SK-N-SH (cell line): Measurements from ENCODE around the gene SQOR. TPM values are rescaled to one million over a fixed set of nuclear protein-coding genes. Genes with fewer than 3 reads are reported as not detected.

ENCODE experiments used
- CTCF ChIA-PET: fragments of 300-600, 350-600 bp; formaldehyde crosslinking; extraction: SDS; loops from one replicate; lab custom pipeline; 2021; lab: Yijun Ruan, JAX
- POLR2A ChIA-PET: fragments of 350-600 bp; sonication (Branson Sonifier 250); formaldehyde crosslinking; extraction: SDS; loops from one replicate; lab custom pipeline; 2020; ENCODE audit warnings: antibody characterized with exemption, inconsistent platforms; lab: Yijun Ruan, JAX
- DNase-seq: peaks from one replicate; pipeline ENCODE4 v3.0.0; 2012
- H2AFZ ChIP-seq: fragments of 200-600 bp; sonication (generic); 2 replicates; pipeline ENCODE4 v1.8.1; 2016; ENCODE audit warnings: antibody characterized with exemption, mild to moderate bottlenecking, low read depth
- H3F3A ChIP-seq: fragments of 200-600 bp; sonication (generic); replicated peaks from 2 replicates; pipeline ENCODE3; 2016; ENCODE audit warnings: antibody characterized with exemption, mild to moderate bottlenecking; ENCODE audit not compliant: insufficient read depth
- H3K27ac ChIP-seq, 2 experiments: fragments of 200-500 bp in 1 of 2; fragments of 200-600 bp in 1 of 2; sonication (Bioruptor generic) in 1 of 2; sonication (generic), shearing (Covaris generic) in 1 of 2; 2 replicates each; pipeline versions ENCODE4 v1.5.1 to v1.6.1; 2014 to 2016; ENCODE audit warnings: low read depth in 2 of 2, inconsistent platforms in 1 of 2, low read length in 1 of 2, mild to moderate bottlenecking in 1 of 2, mixed read lengths in 1 of 2
- H3K27me3 ChIP-seq: fragments of 200-600 bp; sonication (generic), shearing (Covaris generic); 2 replicates; pipeline ENCODE4 v1.6.1; 2016; ENCODE audit warnings: mixed run types; ENCODE audit not compliant: insufficient read depth
- H3K36me3 ChIP-seq, 2 experiments: fragments of 200-500 bp in 1 of 2; fragments of 200-600 bp in 1 of 2; sonication (Bioruptor generic) in 1 of 2; sonication (generic) in 1 of 2; replicated peaks in 1 of 2; 2 replicates each; pipeline versions ENCODE3 to v1.5.1; 2014 to 2016; ENCODE audit warnings: low read length in 1 of 2, mild to moderate bottlenecking in 1 of 2; ENCODE audit not compliant: insufficient read depth in 2 of 2, control insufficient read depth in 1 of 2
- H3K4me1 ChIP-seq, 2 experiments: fragments of 200-500 bp in 1 of 2; fragments of 200-600 bp in 1 of 2; sonication (Bioruptor generic) in 1 of 2; sonication (generic), shearing (Covaris generic) in 1 of 2; 2 replicates each; pipeline versions ENCODE4 v1.5.1 to v1.6.1; 2014 to 2016; ENCODE audit warnings: low read depth in 1 of 2, low read length in 1 of 2, mixed run types in 1 of 2; ENCODE audit not compliant: insufficient read depth in 2 of 2, control insufficient read depth in 1 of 2
- H3K4me2 ChIP-seq: fragments of 200-600 bp; sonication (generic), shearing (Covaris generic); 2 replicates; pipeline ENCODE4 v1.6.1; 2017; ENCODE audit warnings: mixed run types
- H3K4me3 ChIP-seq, 2 experiments: fragments of 200-500 bp in 1 of 2; fragments of 200-600 bp in 1 of 2; sonication (Bioruptor generic) in 1 of 2; sonication (generic), shearing (Covaris generic) in 1 of 2; 2 replicates each; pipeline versions ENCODE4 v1.5.1 to v1.8.1; 2014 to 2016; ENCODE audit warnings: low read depth in 2 of 2, inconsistent platforms in 1 of 2, low read length in 1 of 2, mild to moderate bottlenecking in 1 of 2, mixed read lengths in 1 of 2, moderate library complexity in 1 of 2
- H3K79me2 ChIP-seq: fragments of 200-600 bp; sonication (generic); 2 replicates; pipeline ENCODE4 v1.8.1; 2017; ENCODE audit warnings: mild to moderate bottlenecking; ENCODE audit not compliant: insufficient read depth
- H3K9ac ChIP-seq: fragments of 200-600 bp; sonication (generic); 2 replicates; pipeline ENCODE4 v1.6.1; 2017; ENCODE audit warnings: mixed run types
- H3K9me2 ChIP-seq: fragments of 200-600 bp; sonication (generic); 2 replicates; pipeline ENCODE4 v1.6.1; 2017; ENCODE audit warnings: mixed run types
- H3K9me3 ChIP-seq: fragments of 200-600 bp; sonication (generic); 2 replicates; pipeline ENCODE4 v1.6.1; 2017; ENCODE audit warnings: mixed run types, mild to moderate bottlenecking, moderate library complexity
- H4K20me1 ChIP-seq: fragments of 200-600 bp; sonication (generic); 2 replicates; pipeline ENCODE4 v1.6.1; 2017; ENCODE audit warnings: mild to moderate bottlenecking, mixed run types; ENCODE audit not compliant: insufficient read depth
- ELF1 ChIP-seq: IDR thresholded peaks from 2 replicates; pipeline ENCODE4 v1.4.0; 2012
- IRF3 ChIP-seq: fragments of 150-350 bp; IDR thresholded peaks from 2 replicates; pipeline ENCODE4 v1.6.1; 2016; ENCODE audit warnings: mild to moderate bottlenecking, low read depth, low read length
- MEF2A ChIP-seq: IDR thresholded peaks from 2 replicates; pipeline ENCODE4 v1.4.0; 2012; ENCODE audit warnings: low read depth, borderline replicate concordance
- MXI1 ChIP-seq: IDR thresholded peaks from 2 replicates; pipeline ENCODE4 v1.6.1; 2012; ENCODE audit warnings: mild to moderate bottlenecking, low read depth, low read length, improper control_type of control experiment
- NFIC ChIP-seq: IDR thresholded peaks from 2 replicates; pipeline ENCODE4 v1.4.0; 2012; ENCODE audit warnings: borderline replicate concordance
- POLR2AphosphoS5 ChIP-seq: IDR thresholded peaks from 2 replicates; pipeline ENCODE4 v1.6.1; 2012; ENCODE audit warnings: low read depth, low read length
- RAD21 ChIP-seq: IDR thresholded peaks from 2 replicates; pipeline ENCODE4 v1.6.1; 2012; ENCODE audit warnings: mild to moderate bottlenecking, low read length
- RXRA ChIP-seq: IDR thresholded peaks from 2 replicates; pipeline ENCODE4 v1.4.0; 2012; ENCODE audit warnings: low read depth, mild to moderate bottlenecking, borderline replicate concordance
- SIN3A ChIP-seq: IDR thresholded peaks from 2 replicates; pipeline ENCODE4 v1.6.1; 2012; ENCODE audit warnings: low read depth, mild to moderate bottlenecking, low read length, moderate library complexity, borderline replicate concordance
- WGBS: methylation state at CpG from one replicate; pipeline ENCODE4 v1.1.6; 2017; ENCODE audit warnings: low lambda C conversion rate; 5-methylcytosine and 5-hydroxymethylcytosine counted together
- polyA plus RNA-seq, 3 experiments: library from polyadenylated mRNA; depleted of rRNA; stranded (reverse); fragments of >200 nt; gene quantifications; 2 replicates each; pipeline ENCODE4 v1.2.3, GENCODE V29; 2012
- TF ChIP-seq, protein P1 (sequence below): IDR thresholded peaks from 2 replicates; pipeline ENCODE4; 2012
- TF ChIP-seq, protein P2 (sequence below): IDR thresholded peaks from 2 replicates; pipeline ENCODE4 v1.6.1; 2012; ENCODE audit warnings: mild to moderate bottlenecking, low read depth, low read length, moderate library complexity

Gene SQOR
- polyA plus RNA-seq, 1 of the 3 experiments (the other 2 are of a cell fraction), result 7.8 TPM

GRCh38 chr15:45690581-45691260 lies 55.9 kb downstream of the SQOR start:
- H3K79me2 ChIP-seq, result no peaks in the 10 kb centered on the region
- H3K27me3 ChIP-seq, result no peaks in the 10 kb centered on the region
- H3K4me3 ChIP-seq, result no peak overlapping the region
- WGBS, result 67% methylated on average over 6 of the region's 6 CpGs
- no peak overlapping the region for H3K4me2 ChIP-seq
- no peak overlapping the region for H3K27ac ChIP-seq
- no peaks in the 10 kb centered on the region for H3K9me2 ChIP-seq
- no peak for TF ChIP-seq RAD21
- TF ChIP-seq RXRA, result no peak
- TF ChIP-seq, protein P1, sequence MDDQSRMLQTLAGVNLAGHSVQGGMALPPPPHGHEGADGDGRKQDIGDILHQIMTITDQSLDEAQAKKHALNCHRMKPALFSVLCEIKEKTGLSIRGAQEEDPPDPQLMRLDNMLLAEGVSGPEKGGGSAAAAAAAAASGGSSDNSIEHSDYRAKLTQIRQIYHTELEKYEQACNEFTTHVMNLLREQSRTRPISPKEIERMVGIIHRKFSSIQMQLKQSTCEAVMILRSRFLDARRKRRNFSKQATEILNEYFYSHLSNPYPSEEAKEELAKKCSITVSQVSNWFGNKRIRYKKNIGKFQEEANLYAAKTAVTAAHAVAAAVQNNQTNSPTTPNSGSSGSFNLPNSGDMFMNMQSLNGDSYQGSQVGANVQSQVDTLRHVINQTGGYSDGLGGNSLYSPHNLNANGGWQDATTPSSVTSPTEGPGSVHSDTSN, result no peak
- no peak for TF ChIP-seq MEF2A
- no peak for TF ChIP-seq ELF1
- TF ChIP-seq NFIC, result no peak
- no peak for TF ChIP-seq POLR2AphosphoS5
- H3F3A ChIP-seq, result no peaks in the 10 kb centered on the region
- no peak overlapping the region for H3K9ac ChIP-seq
- DNase-seq, result no peak
- H3K4me1 ChIP-seq, result no peaks in the 10 kb centered on the region
- H2AFZ ChIP-seq, result no peak overlapping the region
- no peaks in the 10 kb centered on the region for H3K36me3 ChIP-seq
- ChIA-PET CTCF (interaction anchor here (0.7 kb wide), 1 partner anchor 105 kb away, joined by 4 read pairs; no protein-coding TSS in a partner anchor), POLR2A (no interaction called here)
- no peaks in the 10 kb centered on the region for H3K9me3 ChIP-seq
- H4K20me1 ChIP-seq, result no peaks in the 10 kb centered on the region

DNA sequence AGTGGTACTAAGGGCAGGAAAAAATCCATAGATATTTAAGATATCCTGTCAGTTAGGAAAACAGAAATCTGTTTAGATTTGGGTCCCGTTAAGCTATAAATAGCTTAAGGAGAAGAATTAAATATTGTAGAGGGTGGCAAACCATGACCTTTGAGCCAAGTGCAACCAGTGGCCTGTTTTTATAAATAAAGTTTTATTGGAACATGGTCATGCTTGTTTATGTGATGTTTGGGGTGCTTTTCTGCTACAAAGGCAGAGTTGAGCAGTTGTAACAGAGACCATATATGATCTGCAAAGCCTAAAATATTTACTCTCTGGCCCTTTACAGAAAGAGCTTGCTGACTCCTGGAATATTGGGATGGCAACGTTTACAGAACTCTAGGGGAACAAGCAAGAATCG lies 66.3 kb downstream of the SQOR start:
- Histone ChIP-seq H3F3A (no peaks in the 10 kb centered on the region), H3K27me3 (no peaks in the 10 kb centered on the region), H3K79me2 (no peaks in the 10 kb centered on the region), H3K27ac (no peak overlapping the region), H3K4me1 (no peaks in the 10 kb centered on the region), H2AFZ (no peak overlapping the region), H3K4me2 (no peak overlapping the region), H3K9ac (no peak overlapping the region), H4K20me1 (no peaks in the 10 kb centered on the region), H3K36me3 (no peaks in the 10 kb centered on the region), H3K4me3 (no peak overlapping the region), H3K9me2 (no peaks in the 10 kb centered on the region), H3K9me3 (no peaks in the 10 kb centered on the region)
- TF ChIP-seq, protein P2, sequence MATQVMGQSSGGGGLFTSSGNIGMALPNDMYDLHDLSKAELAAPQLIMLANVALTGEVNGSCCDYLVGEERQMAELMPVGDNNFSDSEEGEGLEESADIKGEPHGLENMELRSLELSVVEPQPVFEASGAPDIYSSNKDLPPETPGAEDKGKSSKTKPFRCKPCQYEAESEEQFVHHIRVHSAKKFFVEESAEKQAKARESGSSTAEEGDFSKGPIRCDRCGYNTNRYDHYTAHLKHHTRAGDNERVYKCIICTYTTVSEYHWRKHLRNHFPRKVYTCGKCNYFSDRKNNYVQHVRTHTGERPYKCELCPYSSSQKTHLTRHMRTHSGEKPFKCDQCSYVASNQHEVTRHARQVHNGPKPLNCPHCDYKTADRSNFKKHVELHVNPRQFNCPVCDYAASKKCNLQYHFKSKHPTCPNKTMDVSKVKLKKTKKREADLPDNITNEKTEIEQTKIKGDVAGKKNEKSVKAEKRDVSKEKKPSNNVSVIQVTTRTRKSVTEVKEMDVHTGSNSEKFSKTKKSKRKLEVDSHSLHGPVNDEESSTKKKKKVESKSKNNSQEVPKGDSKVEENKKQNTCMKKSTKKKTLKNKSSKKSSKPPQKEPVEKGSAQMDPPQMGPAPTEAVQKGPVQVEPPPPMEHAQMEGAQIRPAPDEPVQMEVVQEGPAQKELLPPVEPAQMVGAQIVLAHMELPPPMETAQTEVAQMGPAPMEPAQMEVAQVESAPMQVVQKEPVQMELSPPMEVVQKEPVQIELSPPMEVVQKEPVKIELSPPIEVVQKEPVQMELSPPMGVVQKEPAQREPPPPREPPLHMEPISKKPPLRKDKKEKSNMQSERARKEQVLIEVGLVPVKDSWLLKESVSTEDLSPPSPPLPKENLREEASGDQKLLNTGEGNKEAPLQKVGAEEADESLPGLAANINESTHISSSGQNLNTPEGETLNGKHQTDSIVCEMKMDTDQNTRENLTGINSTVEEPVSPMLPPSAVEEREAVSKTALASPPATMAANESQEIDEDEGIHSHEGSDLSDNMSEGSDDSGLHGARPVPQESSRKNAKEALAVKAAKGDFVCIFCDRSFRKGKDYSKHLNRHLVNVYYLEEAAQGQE, result no peak
- TF ChIP-seq POLR2AphosphoS5, result no peak
- TF ChIP-seq SIN3A, result no peak
- no peak for TF ChIP-seq IRF3
- TF ChIP-seq RXRA, result no peak
- no peak for TF ChIP-seq MXI1
- 58% methylated on average over 3 of the region's 3 CpGs for WGBS
- no peak for DNase-seq
- ChIA-PET CTCF (interaction anchor here (1.1 to 1.8 kb wide), 2 partner anchors 14 to 25 kb away, joined by 3 to 7 read pairs; no protein-coding TSS in a partner anchor), POLR2A (no interaction called here)
